HG03460 (cell line): ENCODE results near the gene CEP76.

Source experiments
- ATAC-seq: cut with Tn5 transposase; IDR thresholded peaks from one replicate; pipeline ENCODE4 v1.9.1; 2021; ENCODE audit not compliant: unreplicated experiment

CEP76 gene

DNA sequence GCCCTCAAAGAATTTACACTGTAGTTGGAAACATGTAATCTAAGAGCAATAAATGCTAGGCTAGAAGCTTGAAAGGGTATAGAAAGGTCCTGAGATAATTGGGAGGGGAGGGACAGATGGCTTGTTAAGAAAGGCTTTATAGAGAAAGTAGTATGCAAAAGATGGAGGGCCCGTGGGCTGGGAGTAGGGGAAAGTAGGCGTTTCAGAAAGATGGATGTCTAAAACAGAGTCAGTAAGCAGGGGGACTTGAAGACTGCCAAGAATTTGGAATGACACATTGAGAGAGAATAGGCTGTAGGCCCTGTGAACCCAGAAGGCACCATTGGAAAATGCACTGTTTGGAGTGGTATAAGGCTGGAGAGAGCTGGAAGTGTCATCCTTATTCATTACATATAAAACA, 1.1 kb upstream of the CEP76 start:
- ATAC-seq, result no peak

DNA sequence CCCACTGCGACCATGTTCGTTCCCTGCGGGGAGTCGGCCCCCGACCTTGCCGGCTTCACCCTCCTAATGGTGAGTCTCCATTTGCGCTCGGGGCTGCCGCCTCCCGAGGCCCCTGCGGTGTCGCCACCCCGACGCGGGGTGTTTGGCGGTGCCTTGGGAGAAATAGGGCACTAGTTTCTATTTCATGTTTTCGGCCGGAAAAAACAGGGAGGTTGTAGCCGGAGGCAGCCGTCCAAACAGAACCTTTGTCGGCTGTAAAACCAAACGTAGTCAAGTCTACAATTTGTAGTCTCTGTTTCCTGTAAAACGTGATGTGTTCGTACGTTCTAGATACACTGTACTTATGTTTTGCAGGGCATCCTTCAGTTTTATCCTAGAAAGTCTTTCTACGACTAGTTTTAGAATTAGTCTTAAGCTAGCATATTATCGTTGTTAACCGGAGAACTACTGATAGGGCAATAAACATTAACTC, 609 bp upstream of the CEP76 start:
- peak; percentile 24 for ATAC-seq

DNA sequence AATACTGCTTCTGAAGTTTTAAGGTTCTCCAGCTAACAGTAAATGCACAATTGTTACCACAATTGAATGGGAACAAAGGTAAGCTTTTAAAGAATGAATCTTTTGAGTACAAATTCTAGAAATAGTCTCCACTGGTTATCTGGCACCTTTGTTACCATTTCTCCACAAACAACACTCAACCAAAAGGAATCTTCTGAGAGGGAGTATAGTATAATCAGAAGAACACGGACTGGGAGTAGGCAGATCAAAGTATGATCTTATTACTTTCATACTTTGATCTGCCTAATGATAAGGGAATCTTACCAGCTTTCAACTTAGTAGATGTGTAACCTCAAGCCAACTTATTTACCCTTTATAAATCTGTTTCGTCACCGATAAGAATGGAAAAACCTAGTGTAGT, 1.4 kb downstream of the CEP76 start:
- no peak for ATAC-seq

DNA sequence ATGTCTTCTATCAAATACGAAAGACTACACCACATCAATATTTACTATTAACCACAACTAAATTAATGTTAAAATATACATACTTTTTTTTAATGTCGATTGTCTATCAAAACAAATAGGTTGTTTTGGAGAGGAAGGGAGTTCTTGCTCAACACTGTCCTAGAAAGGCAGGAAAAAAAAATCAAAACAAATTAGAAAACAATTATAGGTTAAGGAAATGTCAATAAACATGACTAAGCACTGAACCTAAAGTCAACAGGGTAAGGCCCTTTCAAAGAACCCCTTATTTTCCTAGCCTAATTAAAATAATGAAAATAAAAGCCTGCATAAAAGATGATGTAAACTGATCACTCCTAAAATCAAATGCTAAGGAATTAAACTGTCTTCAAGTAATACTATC, 2.8 kb downstream of the CEP76 start:
- no peak for ATAC-seq

DNA sequence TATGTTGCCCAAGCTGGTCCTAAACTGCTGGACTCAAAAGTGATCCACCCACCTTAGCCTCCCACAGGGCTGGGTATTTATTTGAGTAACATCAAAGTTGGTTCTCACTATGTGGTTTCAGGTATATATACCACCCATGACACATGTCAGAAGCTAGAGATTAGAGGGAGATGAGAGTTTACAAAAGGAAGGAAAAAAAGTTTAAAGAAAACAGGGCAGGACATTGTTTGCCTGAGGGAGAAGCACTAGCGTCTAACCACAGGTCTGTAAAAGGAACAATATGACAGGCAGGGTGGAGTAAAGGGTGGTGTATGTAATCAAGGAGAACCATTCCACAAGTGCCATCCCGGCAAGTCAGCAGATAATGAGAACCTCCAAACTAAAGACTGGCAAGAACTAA, 8.5 kb downstream of the CEP76 start:
- ATAC-seq, result no peak

DNA sequence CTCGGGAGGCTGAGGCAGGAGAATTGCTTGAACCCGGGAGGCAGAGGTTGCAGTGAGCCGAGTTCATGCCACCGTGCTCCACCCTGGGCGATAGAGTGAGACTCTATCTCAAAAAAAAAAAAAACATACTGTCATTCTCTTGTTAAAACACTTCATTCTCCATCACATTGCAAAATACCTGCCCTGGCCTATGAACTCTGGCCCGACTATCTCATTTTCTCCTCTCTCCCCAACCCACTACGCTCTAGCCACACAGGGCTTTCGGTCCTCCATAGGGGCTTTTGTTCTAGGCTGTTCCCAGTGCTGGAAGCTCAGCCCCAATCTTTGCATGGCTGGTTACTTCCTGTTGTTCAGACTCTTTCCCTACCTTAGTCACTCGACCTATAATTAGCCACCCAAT, 10.3 kb downstream of the CEP76 start:
- ATAC-seq, result no peak

DNA sequence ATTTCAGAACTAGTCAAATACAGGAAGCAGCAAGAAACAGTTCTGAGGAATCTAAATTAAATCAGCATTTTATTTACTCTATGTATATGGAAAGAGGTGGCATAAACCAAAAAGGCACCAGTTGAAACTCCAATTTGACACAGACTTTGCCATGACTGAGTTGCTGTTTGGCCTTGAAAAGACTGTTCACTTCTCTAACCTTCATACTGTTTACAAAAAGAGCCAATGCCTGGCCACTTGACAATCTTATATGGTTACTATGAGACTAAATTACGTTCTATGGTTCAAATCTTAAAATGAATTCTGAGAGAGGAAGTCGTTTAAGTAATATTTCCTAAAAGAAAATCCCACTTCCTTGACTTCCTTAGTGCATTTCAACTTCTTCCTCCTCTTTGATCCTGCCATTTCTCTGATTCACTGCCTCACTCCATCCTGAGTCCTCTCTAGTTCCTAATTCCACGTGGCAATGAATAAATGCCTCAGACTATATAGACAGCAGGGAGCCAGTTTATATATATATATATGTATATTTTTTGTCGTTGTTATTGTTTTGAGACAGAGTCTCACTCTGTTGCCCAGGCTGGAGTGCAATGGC, 13.2 kb downstream of the CEP76 start:
- ATAC-seq, result no peak

DNA sequence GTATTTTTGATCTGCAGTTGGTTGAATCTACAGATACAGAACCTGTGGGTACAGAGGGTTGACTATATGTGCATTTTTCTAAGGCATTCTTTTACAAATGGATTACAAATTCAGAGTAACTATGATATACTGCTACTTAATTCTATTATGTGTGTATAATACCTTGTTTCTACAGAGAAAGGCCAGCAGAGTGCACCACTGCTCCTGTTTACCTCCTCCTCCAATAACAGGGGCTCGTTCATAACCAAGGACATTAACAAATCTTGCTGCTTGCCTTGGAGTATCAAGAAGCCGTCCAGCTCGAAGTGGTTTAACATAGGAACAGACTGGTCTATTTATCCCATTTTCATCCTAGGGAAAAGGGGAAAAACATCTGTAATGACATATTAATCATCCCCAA, 16.4 kb downstream of the CEP76 start:
- ATAC-seq, result no peak

DNA sequence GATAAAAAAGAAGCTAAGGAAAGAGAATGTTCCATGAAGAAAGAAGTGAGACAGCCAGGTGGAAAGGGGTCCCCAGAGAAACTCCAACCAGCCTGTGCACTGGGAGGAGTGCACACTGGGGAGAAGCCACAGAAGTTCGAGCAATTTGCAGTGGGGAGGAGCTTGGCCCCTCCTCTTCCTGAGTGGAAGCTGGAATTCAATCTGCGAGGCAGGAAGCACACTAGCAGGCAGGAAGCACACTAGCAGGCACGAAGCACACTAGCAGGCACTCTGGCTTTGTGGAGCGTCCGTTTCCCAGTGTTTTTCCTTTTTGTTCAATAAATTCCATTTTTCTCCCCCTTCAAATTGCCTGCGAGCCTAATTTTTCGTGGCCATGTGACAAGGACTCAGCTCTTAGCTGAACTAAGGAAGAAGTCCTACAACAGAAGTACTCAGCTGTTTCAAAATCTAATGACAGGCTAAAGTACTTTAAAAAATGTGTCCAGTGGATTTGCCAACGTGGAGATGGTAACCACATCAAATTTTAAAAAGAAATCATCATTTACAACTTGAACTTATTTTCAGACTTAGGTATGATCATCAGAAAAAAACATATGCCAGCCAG, 23.2 kb downstream of the CEP76 start:
- no peak for ATAC-seq

DNA sequence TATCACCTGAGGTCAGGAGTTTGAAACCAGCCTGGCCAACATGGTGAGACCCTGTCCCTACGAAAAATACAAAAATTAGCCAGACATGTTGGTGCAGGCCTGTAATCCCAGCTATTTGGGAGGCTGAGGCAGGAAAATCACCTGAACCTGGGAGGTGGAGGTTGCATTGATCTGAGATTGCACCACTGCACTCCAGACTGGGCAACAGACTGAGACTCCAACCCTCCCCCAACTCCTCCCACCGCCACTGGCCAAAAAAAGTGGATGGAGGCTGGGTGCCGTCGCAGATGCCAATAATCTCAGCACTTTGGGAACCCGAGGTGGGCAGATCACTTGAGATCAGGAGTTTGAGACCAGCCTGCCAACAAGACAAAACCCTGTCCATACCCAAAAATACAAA, 34.5 kb downstream of the CEP76 start:
- no peak for ATAC-seq

DNA sequence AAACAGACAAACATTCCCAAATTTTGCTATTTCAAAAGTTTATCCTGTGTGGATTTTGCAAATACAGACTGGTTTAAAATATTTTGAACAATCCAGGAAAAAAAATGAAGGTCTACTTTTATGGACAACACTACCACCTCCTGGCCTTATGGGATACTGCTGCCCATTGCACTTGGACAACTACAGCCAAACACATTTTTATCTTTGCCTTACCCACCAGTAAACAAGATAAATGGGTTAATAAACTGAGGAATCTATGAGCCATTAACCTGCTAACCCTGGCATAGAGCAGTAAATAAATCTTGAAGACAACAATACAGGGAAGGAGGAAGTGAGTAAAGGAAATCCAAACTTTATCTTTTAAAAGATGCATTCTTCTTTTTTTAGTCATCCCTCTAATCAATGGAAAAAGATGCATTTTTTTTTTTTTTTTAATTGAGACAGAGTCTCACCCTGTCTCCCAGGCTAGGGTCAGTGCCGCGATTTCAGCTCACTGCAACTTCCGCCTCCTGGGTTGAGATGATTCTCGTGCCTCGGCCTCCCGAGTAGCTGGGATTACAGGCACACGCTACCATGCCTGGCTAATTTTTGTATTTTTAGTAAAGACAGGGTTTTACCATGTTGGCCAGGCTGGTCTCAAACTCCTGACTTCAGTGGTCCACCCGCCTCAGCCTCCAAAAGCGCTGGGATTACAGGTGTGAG, 42.5 kb downstream of the CEP76 start:
- ATAC-seq, result no peak

DNA sequence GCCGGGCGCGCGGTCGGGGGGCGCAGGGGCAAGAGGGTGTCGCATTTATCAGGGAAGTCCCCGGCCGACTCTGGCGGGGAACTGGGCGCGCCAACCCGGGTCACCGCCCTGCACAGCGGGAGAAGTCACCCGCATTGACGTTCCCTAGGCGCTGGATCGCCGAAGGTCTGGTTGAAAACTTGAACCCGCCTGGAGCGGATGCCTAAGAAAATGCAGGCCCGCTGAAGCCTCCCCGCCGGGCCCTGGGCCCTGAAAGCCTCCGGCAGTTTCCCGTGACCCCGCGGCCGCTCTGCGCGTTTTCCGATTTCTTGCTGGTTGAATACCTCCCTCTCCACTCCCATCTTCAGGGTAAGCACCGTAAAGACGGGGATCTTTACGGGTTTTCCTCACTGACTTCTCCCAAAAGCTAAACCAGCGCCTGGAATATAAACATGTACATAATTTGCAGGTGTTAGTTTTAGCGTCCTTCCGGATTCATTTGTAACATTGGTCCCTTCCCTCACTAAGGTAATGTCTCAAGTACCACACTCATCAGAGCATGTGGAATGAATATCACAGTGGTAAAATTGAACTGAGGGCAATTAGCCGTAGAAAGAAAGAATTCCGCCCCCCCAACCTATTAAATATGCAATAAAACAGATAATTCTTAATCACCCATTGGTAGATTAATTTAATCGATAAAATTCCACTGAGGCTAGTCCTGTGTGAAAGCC, 43.9 kb downstream of the CEP76 start:
- ATAC-seq, result peak; percentile 30

DNA sequence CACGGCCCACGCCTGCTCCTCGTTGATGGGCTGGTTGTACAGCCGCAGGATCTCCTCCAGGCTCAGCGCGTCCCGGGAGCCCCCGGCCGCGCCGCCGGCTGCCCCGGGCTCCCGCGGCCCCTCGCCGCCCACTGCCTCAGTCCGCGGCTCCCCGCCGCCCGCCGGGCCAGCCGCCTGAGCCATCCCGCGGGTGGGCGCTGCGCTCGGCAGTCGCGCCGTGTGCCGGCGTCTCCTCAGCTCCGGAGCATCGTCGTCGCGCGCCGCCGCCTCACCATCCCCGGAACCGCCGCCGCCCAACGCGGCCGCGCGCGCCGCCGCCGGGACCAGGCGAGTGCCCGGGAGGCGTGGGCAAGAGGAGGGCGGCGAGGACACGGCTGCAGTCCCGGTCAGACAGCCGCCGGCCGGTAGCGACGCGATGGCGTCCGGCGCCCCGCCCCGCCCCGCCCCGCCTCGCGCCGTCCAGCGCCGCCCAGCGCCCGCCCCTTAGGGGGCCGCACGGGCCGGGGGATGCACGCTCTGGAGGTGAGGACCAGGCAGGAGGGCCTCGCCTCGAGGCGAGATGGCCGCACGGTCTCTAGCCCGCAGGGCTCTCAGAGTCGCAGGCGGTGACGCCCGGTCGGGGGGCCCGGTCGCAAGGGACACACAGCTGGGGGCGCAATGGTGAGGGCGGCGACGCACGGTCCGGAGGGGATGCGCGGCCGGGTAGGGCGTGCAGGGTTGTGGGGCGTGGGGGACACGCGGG, 44.7 kb downstream of the CEP76 start, which contains the start of gene SPIRE1:
Gene SPIRE1, minus strand, starts transcription at position 424 of the 742 bp plus-strand sequence. Its CDS starts 241 bp downstream, at position 183.
- ATAC-seq, result peak; percentile 59

DNA sequence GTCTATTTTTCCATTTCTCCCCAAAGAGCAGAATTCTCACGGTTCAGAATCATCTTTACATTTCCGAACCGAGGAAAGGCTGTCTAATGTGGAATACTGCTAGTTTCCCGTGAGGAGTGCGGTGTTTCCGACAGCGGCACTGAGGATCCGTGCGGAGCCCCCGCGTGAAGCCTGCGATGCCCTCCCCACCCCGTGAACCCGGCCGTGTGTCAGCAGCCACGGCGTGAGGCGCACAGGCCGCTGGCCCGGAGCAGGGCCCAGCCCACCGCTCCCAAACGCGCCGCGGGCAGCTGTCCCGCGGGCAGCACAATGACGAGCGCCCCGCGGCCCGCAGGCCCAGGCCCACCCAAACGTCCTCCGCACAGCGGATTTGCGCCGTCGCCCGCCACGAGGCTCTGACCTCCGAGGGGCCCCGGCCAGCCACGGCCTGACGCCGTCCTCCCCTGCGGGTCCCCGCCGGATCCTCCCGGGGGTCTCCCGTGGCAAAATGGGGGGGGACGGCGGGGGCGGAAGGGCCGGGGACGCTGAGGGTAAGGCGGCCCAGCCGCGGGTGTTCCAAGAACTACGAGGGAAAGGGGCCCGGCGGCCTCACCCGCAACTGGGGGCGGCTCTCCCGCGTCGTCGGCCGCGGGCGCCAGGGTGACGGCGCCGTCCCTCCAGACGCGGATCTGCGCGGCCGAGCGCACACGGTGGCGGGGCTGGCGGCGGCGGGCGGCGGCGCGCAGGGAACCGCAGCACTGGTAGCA, 45.4 kb downstream of the CEP76 start:
- ATAC-seq, result peak; percentile 44

DNA sequence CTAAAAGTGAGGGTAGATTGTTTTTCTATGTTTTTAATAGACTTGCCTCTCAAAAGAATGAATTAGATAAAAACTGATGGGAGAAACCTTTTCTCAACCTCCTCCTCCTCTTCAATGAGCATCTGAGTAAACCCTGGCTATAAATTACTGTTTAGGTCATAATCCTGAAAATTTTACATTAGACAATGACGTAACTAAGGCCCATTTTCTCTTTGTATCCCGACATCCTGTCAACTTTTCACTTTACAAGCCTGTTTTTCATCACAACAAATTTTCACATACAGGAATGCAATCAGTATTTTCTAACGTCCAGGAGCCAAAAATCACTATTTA, 46.0 kb downstream of the CEP76 start:
- no peak for ATAC-seq

DNA sequence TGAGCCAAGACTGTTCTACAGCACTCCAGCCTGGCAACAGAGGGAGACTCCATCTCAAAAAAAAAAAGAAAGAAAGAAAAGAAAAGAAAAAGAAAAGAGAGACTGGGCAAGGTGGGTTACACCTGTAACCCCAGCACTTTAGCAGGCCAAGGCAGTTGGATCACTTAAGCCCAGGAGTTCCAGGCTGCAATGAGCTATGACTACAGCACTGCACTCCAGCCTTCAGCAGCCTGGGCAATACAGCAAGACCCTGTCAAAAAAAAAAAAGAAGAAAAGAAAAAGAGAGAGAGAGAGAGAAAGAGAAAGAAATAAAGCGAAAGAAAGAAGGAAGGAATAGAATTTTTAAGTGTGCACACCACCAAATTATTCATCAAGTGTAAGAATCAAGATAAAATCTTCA, 47.6 kb downstream of the CEP76 start:
- no peak for ATAC-seq

DNA sequence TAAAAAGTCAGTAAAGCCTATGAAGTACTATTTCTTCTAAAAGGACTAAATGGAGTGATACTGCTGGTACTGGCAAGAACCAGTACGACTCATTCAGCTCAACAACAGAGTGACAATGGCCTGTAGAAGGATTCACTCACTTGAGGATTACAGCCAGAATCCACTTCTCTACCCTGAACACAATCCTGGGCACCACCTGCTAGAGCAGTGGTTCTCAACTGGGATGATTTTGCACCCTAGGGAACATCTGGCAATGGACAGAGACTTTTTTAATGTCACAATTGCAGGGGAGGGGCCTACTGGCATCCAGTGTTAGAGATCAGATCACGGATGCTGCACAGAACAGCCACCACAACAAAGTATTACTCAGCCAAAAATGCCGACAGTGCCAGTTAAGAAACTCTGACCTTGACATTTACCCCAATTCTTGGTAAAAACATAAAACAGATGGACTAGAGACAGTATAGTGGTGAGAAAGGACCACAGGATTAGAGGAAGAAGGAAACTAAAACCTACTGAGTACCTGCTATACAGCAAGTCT, 49.6 kb downstream of the CEP76 start:
- no peak for ATAC-seq

DNA sequence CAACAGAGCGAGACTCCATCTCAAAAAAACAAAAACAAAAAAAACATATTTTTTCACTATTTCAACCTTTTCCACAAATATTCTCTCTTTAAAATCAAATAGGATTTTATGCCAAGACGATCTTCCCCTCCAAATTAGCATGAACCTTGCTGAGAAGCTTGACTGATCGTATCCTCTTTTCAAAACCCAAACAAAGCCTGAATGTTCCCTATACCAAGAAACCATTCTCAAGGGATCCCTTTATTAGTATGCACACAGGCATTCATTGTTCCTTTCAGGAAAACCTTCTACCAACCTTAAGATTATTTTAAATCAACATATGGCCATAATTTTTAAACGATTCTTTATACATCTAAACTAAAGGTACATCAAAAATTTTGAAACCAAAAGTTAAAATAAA, 50.9 kb downstream of the CEP76 start:
- ATAC-seq, result no peak

DNA sequence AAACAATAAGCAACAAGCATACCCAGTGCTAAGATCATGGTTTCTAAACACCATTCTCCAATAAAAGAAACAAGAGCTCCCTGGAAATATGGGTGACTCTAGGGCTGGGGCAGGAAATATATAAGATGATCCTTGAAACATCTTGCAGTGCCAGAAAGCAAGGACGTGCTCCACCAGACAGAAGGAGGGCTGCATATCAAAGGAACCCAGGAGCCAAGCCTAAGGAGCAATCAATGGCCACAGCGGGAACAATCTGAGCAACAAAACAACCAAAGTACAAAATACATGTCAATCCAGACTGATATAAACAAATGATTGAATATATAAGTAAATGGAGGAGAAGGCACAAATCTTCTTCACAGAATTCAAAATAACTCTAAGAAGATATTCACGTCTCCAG, 54.8 kb downstream of the CEP76 start:
- no peak for ATAC-seq

DNA sequence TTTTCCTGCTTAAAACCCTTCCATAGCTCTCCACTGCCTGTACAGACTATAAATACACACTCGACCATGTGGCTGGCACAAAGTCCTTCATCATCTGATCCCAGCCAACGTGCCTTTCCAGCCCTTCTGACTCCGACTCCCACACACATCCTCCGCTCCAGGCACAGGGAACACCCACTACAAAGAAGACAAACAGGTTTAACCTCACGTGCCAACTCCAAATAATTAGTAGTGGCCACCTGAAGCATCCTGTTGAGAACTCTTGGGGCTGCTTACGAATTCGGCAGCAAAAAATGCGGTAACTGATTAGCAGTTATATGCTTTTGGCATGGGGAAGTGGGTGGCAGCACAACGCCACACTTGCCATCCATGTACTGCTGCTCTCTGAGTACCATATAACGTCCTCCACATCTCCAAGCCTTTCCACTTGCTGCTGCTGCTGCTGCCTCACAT, 56.7 kb downstream of the CEP76 start:
- ATAC-seq, result no peak
